Measurements from ENCODE around the gene AATK.
"Not testable (repeated sequence)": the region's sequence is repeated elsewhere in the genome, so short reads cannot be mapped to it uniquely, and the experiment has no call there.

AATK gene

DNA sequence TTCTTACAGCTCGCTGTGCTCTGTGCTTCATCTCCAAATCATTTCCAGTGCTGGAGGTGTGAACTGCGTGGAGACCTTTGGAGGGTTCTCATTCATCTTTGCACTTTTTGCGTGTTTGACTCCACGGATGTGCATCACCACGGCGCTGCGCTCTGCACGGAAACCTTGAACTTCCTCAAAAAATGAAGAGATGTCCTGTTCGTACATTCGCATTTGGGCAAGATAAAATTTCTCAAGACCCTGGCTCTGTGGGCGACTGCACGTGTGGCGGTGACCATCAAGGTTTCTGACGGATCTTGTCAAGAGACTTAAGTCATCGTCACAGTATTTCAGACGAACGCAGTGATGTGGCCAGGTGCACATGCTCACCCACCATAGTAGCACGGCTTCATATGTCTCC lies 11.1 kb downstream of the AATK start:
- no peak for TF ChIP-seq CTCF (IDR thresholded peaks at IDR 0.05; ENCODE audit: extremely low read depth, missing control alignments)
- no peak for DNase-seq (ENCODE audit: low spot score)

DNA sequence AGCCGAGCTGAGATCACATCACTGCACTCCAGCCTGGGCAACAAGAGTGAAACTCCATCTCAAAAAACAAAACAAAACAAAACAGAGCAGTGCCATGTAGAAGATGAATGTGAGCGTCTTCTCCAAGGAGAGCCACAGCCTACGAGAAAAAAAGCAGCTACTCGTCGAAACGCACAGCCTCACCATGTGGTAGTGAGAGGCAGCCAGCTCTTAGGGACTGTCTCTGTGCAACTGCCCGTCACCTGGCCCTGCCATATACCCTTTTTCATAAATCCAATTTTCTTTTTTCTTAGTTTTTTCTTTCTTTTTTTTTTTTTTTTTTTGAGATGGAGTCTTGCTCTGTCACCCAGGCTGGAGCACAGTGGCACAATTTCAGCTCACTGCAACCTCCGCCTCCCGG lies 12.0 kb downstream of the AATK start:
- DNase-seq (ENCODE audit: low spot score): not testable (repeated sequence)

- DNase-seq (ENCODE audit: low spot score): no peak
Observed at GRCh38 chr17:81153340-81153803, 12.6 kb downstream of the AATK start.

DNA sequence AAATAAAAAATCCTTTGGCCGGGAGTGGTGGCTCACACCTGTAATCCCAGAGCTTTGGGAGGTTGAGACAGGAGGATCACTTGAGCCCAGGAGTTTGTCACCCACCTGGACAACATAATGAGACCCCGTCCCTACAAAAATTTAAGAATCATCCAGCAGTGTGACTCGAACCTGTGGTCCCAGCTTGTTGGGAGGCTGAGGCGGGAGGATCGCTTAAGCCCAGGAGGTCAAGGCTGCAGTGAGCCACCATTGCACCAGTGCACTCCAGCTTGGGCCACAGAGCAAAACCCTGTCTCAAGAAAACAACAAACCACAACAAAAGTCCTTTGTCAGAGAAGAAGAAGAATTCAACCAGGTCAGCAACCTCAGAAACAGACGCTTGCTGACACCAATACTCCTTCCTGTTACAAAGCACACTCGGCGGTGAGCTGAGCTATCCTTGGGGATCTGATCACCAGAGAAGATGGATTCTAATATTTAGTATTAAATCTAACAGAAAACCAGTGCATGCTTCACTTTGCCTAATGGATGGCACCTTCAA lies 13.7 kb downstream of the AATK start:
- DNase-seq (ENCODE audit: low spot score): no peak

More at GRCh38 chr17:81153340-81153803, 12.6 kb downstream of the AATK start:
- TF ChIP-seq CTCF (IDR thresholded peaks at IDR 0.05; ENCODE audit: extremely low read depth, missing control alignments): no peak

GRCh38 chr17:81151278-81151677 lies 14.7 kb downstream of the AATK start:
- no peak for TF ChIP-seq CTCF (IDR thresholded peaks at IDR 0.05; ENCODE audit: extremely low read depth, missing control alignments)
- no peak for DNase-seq (ENCODE audit: low spot score)

More for the DNA sequence above, 13.7 kb downstream of the AATK start:
- no peak for TF ChIP-seq CTCF (IDR thresholded peaks at IDR 0.05; ENCODE audit: extremely low read depth, missing control alignments)

- no peak for DNase-seq (ENCODE audit: low spot score)
- no peak for TF ChIP-seq CTCF (IDR thresholded peaks at IDR 0.05; ENCODE audit: extremely low read depth, missing control alignments)
Observed at GRCh38 chr17:81150377-81151077, 15.5 kb downstream of the AATK start.

DNA sequence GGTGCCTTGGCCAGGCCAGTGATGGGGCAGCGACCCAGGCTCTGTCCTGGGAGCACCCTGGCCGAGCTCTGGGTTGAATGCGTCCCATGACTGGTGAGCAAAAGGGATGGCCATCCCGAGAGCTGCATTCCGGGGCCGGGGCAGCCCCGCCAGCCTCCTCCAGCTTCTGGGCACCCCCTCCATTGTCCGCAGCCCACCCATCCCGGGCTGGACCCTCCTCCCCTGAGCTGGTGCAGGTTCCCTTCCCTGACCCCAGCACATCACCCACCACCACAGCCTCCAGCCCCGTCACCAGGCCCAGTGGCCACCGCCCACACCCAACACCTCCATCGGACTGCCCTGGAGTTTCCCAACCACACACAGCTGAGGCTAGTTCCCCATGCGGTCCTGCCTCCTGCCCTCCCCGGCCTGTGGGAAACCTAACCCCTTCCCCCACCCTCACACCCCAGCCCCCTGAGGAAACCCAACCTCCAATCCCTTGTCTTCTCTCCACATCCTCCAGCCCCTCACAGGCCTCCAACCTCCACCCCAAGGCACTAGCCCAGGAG lies 17.0 kb downstream of the AATK start:
- no peak for DNase-seq (ENCODE audit: low spot score)
- TF ChIP-seq CTCF (IDR thresholded peaks at IDR 0.05; ENCODE audit: extremely low read depth, missing control alignments): no peak

Data from GM20000 (cell line).